GM18867 (cell line): Measurements from ENCODE around the gene CCL23.
"Not testable (repeated sequence)": the region's sequence is repeated elsewhere in the genome, so short reads cannot be mapped to it uniquely, and the experiment has no call there.

Experiments
- ATAC-seq: cut with Tn5 transposase; IDR thresholded peaks from one replicate; pipeline ENCODE4 v1.9.1; 2021; ENCODE audit warnings: mild to moderate bottlenecking, moderate library complexity; ENCODE audit not compliant: unreplicated experiment

Gene CCL23

GRCh38 chr17:36017799-36018198 lies at the start of gene CCL23:
Gene CCL23, minus strand, starts transcription at chr17:36017972. Its CDS starts 75 bp downstream, at chr17:36017897.
- ATAC-seq = no peak

DNA sequence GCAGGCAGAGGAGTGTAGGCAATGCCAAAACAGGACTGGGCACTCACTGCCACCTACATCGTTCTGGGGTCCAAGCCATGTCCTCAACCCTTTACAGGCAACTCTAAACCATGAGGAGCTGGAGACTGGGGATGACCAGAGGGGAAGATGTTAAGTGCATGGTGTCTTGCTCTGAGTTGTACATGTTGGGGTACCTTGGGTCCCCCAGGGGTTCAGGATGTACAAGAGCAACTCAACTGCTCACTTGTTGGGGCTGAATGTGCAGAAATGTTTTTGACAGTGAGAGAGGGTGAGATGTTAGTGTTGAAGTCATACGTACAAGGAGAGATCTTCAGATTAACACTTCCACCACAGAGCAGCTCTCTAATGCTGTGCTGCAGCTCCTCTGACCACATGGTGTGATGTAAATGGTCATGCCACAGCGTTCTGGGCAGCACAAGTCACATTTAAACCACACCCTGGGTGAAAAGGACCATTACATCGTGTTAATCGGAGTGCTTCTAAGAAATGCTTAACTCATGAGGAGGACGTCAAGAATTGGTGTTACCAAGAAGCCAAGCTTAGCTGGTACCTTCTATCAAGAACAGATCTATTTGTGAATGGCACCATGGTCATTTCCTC lies 48.7 kb upstream of the CCL23 start:
- no peak for ATAC-seq

GRCh38 chr17:36063786-36064541 lies 46.2 kb upstream of the CCL23 start, which contains the start of gene CCL18:
Gene CCL18, plus strand, starts transcription at chr17:36064272. Its CDS starts 71 bp downstream, at chr17:36064343.
- no peak for ATAC-seq

- no peak for ATAC-seq
Observed at GRCh38 chr17:36060816-36061215, 43.0 kb upstream of the CCL23 start.

GRCh38 chr17:36059406-36059805 lies 41.6 kb upstream of the CCL23 start:
- no peak for ATAC-seq

GRCh38 chr17:36057911-36058310 lies 40.1 kb upstream of the CCL23 start:
- ATAC-seq = no peak

GRCh38 chr17:36055921-36056520 lies 38.2 kb upstream of the CCL23 start:
- no peak for ATAC-seq

- no peak for ATAC-seq
Observed at GRCh38 chr17:36055171-36055570, 37.4 kb upstream of the CCL23 start.

DNA sequence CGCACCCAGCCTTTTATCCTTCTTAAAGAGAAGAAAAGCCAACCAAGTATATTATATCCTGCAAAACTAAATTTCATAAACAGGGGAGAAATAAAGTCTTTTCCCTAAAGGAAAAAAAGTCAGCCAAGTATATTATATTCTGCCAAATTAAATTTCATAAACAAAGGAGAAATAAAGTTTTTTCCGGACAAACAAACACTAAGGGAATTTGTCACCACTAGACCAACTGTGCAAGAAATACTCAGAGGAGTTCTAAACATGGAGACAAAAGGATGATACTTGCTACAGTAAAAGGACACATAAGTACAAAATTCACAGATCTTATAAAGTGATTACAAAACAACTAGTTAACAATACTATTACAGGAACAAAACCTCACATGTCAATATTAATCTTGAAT lies 31.9 kb upstream of the CCL23 start:
- no peak for ATAC-seq

DNA sequence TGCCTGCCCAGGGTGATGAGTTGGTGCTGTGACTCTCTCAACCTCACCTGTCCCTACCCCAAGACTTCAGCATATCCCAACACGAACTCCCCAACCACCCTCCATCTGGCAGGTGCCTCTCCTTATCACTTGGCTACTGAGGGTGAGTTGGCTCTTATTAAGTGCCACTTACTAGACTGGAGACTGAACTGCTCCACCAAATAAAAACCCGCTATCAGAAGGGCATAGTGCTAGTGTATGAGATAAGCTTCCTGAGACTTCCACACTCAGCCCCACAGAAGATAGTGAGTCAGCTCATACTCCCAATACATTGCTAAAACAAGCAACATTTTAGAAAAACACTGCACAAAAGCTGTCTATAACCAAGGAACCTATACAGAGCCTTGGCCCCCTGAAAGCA lies 30.3 kb upstream of the CCL23 start:
- no peak for ATAC-seq

GRCh38 chr17:36036235-36036634 lies 18.5 kb upstream of the CCL23 start:
- no peak for ATAC-seq

DNA sequence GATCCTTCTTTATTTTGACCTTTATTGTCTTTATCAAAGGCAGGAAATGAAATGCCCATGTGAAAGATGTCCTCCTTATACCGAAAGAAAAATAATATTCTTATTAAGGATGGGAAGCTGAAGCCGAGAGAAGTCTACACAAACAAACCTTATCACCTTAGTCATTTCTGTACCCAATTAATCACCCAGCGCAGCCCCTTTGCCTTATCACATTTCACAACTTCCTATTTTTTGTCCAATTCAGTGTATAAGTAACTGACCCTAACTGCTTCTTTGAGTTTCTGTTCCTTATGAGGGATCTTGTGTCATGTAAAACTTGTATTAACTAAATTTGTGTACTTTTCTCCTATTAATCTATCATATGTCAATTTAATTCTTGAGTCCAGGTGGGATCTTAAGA lies 16.4 kb upstream of the CCL23 start:
- no peak for ATAC-seq

- ATAC-seq = no peak
Observed at GRCh38 chr17:36030956-36031355, 13.2 kb upstream of the CCL23 start.

GRCh38 chr17:36027761-36028160 lies 10.0 kb upstream of the CCL23 start:
- ATAC-seq = no peak

DNA sequence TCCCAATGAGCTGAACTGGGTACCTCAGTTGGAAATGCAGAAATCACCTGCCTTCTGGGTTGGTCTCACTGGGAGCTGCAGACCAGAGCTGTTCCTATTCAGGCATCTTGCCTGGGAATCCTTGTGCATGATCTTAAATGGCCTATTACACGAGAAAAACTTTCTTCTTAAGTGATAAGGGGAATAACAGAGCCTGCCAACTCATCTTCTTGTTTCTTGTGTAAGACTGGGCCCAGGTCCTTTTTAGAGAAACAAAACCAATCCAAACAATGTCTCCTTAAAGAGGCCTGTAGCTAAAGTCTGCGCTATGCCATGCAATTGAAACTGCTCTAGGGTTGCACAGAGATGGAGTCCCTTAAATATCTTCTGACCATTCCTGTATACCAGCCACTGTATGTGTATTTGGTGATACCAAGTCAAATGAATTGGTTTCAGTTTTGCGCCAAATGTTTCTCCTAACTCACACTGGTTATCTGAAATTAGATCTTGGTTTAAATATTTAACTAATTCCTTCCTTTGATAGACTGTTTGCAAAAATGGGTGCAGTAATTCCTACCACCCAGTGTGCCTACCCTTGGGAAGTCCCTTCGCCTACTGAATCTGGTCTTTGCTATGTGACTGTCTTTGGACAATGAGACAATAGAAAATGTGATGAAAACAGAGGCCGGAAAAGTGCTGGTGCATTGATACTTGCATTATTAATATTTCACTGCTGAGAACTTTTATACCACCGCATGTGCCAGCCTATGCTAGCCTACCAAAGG lies 6.5 kb upstream of the CCL23 start:
- no peak for ATAC-seq

- ATAC-seq = no peak
Observed at GRCh38 chr17:36019423-36019822, 1.7 kb upstream of the CCL23 start.

DNA sequence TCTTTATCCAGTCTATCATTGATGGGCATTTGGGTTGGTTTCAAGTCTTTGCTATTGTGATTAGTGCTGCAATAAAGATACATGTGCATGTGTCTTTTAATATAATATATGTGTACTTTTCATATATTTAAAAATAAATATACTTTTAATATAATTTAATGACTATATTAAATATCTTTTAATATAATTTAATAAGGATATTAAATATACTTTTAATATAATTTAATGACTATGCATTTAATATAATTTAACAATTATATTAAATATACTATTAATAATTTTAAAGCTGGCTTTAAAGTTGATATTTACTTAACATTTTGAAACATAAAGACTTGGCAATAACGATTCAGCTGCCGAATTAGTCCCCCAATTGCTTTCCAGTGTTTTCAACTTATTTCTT lies 1.2 kb downstream of the CCL23 start:
- no peak for ATAC-seq

DNA sequence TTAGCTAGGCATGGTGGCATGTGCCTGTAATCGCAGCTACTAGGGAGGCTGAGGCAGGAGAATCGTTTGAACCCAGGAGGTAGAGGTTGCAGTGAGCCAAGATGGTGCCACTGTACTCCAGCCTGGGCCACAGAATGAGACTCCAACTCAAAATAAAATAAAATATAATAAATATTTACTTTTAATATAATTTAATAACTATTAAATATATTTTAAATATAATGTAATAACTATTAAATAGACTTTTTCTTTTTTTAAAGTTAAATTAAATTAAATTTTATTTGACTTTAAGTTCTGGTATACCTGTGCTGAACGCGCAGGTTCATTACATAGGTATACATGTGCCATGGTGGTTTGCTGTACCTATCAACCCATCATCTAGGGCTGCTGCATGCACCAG lies 1.9 kb downstream of the CCL23 start:
- ATAC-seq = not testable (repeated sequence)

- no peak for ATAC-seq
Observed at GRCh38 chr17:36014946-36015345, 2.8 kb downstream of the CCL23 start.

GRCh38 chr17:36011201-36011600 lies 6.6 kb downstream of the CCL23 start:
- no peak for ATAC-seq

DNA sequence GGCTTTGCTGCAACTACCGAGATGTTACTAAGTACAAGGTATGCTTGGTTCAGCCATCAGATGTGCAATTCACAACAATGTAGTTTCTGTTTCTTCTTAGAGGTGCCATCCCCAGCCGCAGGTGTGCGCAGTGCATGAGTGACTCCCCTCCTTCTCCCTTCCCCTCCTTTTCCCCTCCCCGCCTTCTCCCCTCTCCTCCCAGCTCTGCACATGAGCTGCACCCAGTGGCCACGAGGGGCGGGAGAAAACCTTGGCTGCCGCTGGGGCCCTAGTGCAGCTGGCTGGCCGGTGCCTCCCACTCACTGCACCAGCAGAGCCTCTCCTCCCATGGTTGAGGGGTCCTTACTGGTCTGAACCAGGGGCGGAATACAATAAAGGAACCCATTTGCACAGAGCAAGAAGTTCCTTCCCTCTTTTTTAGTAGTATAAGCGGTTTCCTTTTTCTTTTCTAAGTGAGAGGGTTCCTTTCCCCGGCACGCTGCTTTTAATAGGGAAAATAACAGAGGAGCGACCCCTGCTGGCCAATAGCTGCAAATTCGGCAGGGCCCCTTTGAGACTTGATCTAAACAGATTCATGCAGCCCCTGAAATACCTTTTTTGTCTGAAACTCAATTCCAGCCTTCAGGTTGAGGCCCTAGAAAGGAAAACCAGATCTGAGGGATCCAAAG lies 8.6 kb downstream of the CCL23 start:
- ATAC-seq = no peak
